NB4 (cell line): Measurements from ENCODE around the gene PTPRD.

Source experiments
- MYC ChIP-seq: IDR thresholded peaks from 2 replicates; pipeline ENCODE4 v1.6.1; 2011; ENCODE audit warnings: low read depth, low read length
- POLR2A ChIP-seq: IDR thresholded peaks from 2 replicates; pipeline ENCODE4 v1.6.1; 2011; ENCODE audit warnings: mild to moderate bottlenecking; ENCODE audit not compliant: insufficient read length; ENCODE audit errors: extremely low read depth
- TF ChIP-seq, protein P1 (sequence below): IDR thresholded peaks from one replicate; pipeline ENCODE4 v1.5.1; 2012; ENCODE audit warnings: low read depth, low read length

- TF ChIP-seq, protein P1, sequence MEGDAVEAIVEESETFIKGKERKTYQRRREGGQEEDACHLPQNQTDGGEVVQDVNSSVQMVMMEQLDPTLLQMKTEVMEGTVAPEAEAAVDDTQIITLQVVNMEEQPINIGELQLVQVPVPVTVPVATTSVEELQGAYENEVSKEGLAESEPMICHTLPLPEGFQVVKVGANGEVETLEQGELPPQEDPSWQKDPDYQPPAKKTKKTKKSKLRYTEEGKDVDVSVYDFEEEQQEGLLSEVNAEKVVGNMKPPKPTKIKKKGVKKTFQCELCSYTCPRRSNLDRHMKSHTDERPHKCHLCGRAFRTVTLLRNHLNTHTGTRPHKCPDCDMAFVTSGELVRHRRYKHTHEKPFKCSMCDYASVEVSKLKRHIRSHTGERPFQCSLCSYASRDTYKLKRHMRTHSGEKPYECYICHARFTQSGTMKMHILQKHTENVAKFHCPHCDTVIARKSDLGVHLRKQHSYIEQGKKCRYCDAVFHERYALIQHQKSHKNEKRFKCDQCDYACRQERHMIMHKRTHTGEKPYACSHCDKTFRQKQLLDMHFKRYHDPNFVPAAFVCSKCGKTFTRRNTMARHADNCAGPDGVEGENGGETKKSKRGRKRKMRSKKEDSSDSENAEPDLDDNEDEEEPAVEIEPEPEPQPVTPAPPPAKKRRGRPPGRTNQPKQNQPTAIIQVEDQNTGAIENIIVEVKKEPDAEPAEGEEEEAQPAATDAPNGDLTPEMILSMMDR: no peak
- TF ChIP-seq MYC (no peak), POLR2A (no peak)
Measured at GRCh38 chr9:8864545-8864896, 1748.3 kb downstream of the PTPRD start.
